ENCODE measurements around the gene CRAT. TPM values are rescaled to one million over a fixed set of nuclear protein-coding genes. Genes with fewer than 3 reads are reported as not detected.

CRAT gene
- total RNA-seq, 2 donors from 2014 or later, result 62.3 to 78.3 TPM

- no peak for TF ChIP-seq CTCF (IDR thresholded peaks at IDR 0.05)
- H3K9me3 ChIP-seq, result no peaks in the 10 kb centered on the region
- H3K4me3 ChIP-seq, result no peak overlapping the region
- DNase-seq, result no peak
- intact Hi-C loops (cut with DNase I), result no loop called here
- no peaks in the 10 kb centered on the region for H3K36me3 ChIP-seq
- no peaks in the 10 kb centered on the region for H3K27me3 ChIP-seq
- H3K4me1 ChIP-seq, result no peaks in the 10 kb centered on the region
- no peak overlapping the region for H3K27ac ChIP-seq
- H3K9ac ChIP-seq (ENCODE audit: low read depth in 2 of 2, low read length in 2 of 2), result no peak overlapping the region
These were observed 9.3 kb downstream of the CRAT start for GRCh38 chr9:129101279-129101678.

GRCh38 chr9:129100383-129101169 is 10.0 kb downstream of the CRAT start:
- intact Hi-C loops (cut with DNase I), result no loop called here
- no peak for DNase-seq
- no peaks in the 10 kb centered on the region for H3K36me3 ChIP-seq

DNA sequence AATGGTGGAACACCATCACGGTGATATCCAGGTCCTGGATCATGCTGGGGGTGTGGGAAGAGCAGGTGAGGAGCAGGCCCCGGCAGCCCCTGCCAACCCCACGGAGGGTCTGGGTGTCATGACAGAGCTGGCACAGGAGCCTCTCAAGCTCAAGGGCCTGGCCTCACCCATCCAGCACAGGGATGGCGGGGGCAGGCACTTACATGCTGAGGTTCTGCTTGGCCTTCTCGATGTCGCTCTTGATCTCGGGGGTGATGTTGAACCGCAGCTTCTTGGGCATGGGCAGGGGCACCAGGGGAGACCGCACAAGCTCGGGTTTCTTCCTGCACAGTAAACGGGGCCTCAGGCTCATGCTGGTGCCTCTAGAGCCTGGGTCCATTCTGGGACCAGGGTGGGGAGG is 12.3 kb downstream of the CRAT start:
- Histone ChIP-seq H3K9me3 (no peaks in the 10 kb centered on the region), H3K36me3 (no peaks in the 10 kb centered on the region), H3K27ac (no peak overlapping the region), H3K4me3 (no peak overlapping the region), H3K27me3 (no peaks in the 10 kb centered on the region), H3K9ac (ENCODE audit: low read depth in 2 of 2, low read length in 2 of 2) (no peak overlapping the region), H3K4me1 (no peaks in the 10 kb centered on the region)
- intact Hi-C loops (cut with DNase I), result no loop called here
- TF ChIP-seq CTCF (IDR thresholded peaks at IDR 0.05), result no peak
- no peak for DNase-seq

More at GRCh38 chr9:129100383-129101169, 10.0 kb downstream of the CRAT start:
- no peaks in the 10 kb centered on the region for H3K9me3 ChIP-seq
- H3K4me1 ChIP-seq, result no peaks in the 10 kb centered on the region
- no peak for TF ChIP-seq CTCF (IDR thresholded peaks at IDR 0.05)
- no peak overlapping the region for H3K9ac ChIP-seq (ENCODE audit: low read depth in 2 of 2, low read length in 2 of 2)
- no peaks in the 10 kb centered on the region for H3K27me3 ChIP-seq
- H3K27ac ChIP-seq, result no peak overlapping the region
- no peak overlapping the region for H3K4me3 ChIP-seq

DNA sequence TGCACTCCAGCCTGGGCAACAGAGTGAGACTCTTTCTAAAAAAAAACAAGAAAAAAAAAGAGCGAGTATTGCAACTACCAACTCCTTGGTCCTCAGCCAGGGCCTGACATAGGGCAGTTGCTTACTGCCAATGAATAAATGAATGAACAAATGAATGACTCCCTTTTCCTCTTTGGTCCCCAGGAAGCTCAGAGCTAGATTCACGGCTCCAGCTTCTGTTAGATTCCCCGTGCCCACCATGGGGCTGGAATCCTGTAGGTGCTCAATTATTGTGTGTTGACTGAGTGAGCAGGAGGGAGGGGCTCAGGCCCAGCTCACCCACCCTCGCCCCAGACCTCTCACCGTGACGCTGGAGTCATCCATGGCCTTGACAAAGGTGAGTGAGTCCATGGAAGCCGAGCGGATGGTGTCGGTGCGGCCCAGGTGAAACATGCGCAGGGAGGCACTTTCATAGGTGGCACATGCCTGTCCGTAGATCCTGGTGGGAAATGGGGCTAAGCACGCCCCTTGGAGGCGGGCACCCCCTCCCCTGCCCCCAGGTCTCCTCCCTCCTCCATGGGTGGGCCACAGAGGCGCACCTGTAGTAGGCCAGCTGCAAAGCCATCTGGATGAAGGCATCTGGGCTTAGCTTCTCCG is 12.8 kb downstream of the CRAT start:
- no peak for TF ChIP-seq CTCF (IDR thresholded peaks at IDR 0.05)
- H3K4me1 ChIP-seq, result no peaks in the 10 kb centered on the region
- H3K27ac ChIP-seq, result no peak overlapping the region
- no peaks in the 10 kb centered on the region for H3K27me3 ChIP-seq
- no peaks in the 10 kb centered on the region for H3K9me3 ChIP-seq
- no peak overlapping the region for H3K4me3 ChIP-seq
- no peak overlapping the region for H3K9ac ChIP-seq (ENCODE audit: low read depth in 2 of 2, low read length in 2 of 2)
- intact Hi-C loops (cut with DNase I), result no loop called here
- H3K36me3 ChIP-seq, result no peaks in the 10 kb centered on the region
- DNase-seq, result no peak

GRCh38 chr9:129095908-129096307 is 14.7 kb downstream of the CRAT start:
- intact Hi-C loops (cut with DNase I), result no loop called here
- Histone ChIP-seq H3K4me1 (no peaks in the 10 kb centered on the region), H3K4me3 (no peak overlapping the region), H3K9ac (ENCODE audit: low read depth in 2 of 2, low read length in 2 of 2) (no peak overlapping the region), H3K9me3 (no peaks in the 10 kb centered on the region), H3K27me3 (no peaks in the 10 kb centered on the region), H3K27ac (no peak overlapping the region), H3K36me3 (no peaks in the 10 kb centered on the region)
- no peak for TF ChIP-seq CTCF (IDR thresholded peaks at IDR 0.05)
- DNase-seq, result no peak

All from colonic mucosa (tissue), 4 donors.